Measurements from ENCODE around the gene TRAPPC8.
"Not testable (repeated sequence)": the region's sequence is repeated elsewhere in the genome, so short reads cannot be mapped to it uniquely, and the experiment has no call there.

Gene TRAPPC8

GRCh38 chr18:31860488-31860887 is 82.4 kb downstream of the TRAPPC8 start:
- DNase-seq: no peak

DNA sequence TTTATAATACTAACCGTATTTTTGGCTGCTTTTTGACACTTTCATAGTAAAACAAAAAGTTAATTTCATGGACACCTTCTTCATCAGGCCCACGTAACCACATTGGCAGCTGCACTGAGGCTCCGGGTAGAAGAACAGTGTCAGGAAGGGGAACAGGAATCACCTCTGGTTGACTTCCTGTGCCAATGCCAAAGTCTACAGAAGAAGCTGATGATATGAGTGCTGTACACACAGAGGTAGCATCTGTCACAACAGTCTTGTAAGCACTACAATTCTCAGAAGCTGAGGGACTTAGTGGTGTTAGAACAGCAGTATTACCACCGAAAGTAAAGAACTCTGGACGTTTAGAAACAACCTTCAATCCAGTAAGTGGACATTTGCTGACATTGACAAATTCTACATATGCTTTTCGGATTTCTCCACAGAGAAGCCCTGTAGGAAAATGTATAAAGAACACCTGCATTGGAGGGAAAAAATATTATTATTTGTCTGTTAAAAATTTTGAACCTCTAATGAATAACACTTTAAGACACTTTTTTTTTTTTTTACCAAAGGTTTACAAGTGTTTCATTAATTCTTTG is 85.3 kb downstream of the TRAPPC8 start:
- DNase-seq: no peak

DNA sequence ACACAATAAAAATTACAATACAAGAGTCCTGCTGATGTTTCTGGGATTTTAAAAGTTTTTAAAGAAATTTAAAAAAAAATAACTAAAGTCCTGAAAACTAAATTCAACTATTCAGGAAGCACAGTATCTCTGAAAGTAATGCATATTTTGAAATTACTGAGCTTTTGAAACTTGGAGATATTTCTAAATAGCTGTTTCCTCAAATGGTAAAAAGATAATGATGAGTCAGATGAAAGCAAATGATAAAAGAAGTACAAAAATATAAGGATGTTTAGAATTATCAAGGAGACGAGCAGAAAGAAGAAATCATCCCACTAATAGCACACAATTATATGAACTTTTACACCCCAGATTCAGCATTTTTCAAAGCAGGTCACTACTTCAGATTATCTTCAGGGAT is 92.1 kb downstream of the TRAPPC8 start:
- DNase-seq: no peak

GRCh38 chr18:31840499-31840898 is 102.4 kb downstream of the TRAPPC8 start:
- DNase-seq: no peak

DNA sequence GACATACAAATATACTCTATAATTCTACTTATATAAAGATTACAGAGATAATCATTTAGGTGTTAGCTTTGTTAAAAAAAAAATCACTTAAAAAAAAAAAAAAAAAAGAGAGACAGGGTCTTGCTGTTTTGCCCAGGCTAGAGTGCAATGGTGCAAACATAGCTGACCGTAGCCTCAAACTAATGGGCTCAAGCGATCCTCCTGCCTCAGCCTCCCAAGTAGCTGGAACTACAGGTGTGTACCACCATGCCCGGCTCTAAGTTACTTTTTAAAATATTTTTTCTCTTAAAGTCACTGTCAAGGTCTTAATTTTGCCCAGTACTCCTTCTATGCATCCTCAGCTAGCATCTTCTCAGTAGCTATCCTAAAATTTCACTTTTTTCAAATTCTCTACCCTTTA is 105.0 kb downstream of the TRAPPC8 start:
- no peak for DNase-seq

- DNase-seq: no peak
Measured at GRCh38 chr18:31835528-31836133, 107.3 kb downstream of the TRAPPC8 start.

- DNase-seq: no peak
Measured at GRCh38 chr18:31831903-31832302, 111.0 kb downstream of the TRAPPC8 start.

GRCh38 chr18:31830686-31831085 is 112.2 kb downstream of the TRAPPC8 start:
- DNase-seq: no peak

DNA sequence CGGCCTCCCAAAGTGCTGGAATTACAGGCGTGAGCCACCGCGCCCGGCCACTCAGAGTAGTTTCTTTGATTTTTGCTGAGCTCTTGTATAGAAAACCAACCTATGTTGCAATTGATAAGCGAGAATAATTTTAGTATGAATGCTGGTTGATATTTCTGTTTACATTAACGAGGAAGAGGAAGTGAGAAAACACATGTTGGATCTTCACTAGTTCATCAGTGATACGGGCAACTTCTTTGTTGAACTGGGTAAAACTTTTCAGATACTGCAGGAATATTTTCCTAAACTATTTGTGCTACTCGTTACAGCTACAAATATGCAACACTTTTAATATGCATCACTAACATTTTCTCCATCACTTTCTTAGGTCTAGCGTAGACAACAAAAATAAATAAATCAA is 114.3 kb downstream of the TRAPPC8 start:
- no peak for DNase-seq

- DNase-seq: not testable (repeated sequence)
Measured at GRCh38 chr18:31826673-31827325, 116.1 kb downstream of the TRAPPC8 start.

DNA sequence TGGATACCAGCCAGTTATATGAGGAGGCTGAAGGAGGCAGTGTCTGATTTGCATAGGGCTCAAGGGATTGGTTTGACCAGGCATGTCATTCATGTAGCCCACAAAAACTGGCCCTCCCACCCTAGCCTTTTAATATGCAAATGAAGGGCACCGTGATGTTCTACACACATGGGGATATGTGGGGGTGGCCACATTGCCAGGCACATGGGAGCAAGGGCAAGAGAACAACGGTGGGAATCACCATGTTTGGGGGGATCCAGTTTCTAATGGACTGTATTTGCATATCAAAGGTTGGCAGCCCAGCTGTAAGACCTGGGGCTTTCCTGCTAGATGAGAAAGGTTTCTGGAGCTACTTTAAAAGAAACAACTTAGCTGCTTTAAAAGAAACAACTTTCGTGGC is 117.2 kb downstream of the TRAPPC8 start:
- DNase-seq: no peak

DNA sequence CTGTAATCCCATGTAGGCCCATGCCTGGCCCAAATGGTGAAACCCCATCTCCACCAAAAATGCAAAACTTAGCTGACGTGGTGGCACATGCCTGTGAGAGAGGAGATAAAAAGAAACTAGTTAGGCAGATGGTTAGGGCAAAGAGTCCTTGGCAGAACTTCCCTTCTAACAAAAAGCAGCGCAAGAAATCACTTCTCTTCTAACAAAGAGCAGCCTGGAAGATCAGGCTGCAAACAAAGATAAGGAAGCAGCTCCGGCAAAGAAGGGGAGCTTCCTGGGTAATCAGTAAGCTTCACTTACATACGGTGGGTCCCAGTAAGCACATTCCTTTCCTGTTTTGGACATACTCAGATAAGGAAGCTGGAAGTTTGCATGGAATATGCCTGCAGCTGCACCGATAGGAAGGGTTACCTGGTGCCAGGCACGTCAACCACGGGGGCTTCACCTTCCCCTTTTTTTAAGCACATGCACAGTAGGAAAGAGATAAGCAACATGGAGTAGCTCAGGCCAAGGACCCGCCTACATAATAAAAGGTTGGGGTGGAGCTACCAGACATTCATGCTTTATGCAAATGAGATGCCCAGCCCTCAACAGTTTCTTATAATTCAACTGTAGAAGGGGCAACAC is 121.3 kb downstream of the TRAPPC8 start:
- no peak for DNase-seq

DNA sequence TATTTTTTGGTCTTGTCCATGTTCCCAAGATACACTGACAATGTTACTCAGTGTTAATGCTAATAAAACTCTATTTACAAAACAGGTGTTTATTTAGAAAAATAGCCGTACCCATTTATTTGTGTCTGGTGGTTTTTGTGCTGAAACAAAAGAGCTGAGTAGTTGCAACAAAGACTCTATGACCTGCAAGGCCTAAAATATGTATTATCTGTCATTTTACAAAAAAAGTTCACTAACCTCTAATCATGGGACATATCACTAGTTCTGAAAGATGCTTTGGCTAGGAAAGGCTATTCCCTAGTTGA is 123.1 kb downstream of the TRAPPC8 start:
- no peak for DNase-seq

GRCh38 chr18:31819106-31819924 is 123.6 kb downstream of the TRAPPC8 start:
- DNase-seq: no peak

GRCh38 chr18:31814132-31814531 is 128.8 kb downstream of the TRAPPC8 start:
- no peak for DNase-seq

DNA sequence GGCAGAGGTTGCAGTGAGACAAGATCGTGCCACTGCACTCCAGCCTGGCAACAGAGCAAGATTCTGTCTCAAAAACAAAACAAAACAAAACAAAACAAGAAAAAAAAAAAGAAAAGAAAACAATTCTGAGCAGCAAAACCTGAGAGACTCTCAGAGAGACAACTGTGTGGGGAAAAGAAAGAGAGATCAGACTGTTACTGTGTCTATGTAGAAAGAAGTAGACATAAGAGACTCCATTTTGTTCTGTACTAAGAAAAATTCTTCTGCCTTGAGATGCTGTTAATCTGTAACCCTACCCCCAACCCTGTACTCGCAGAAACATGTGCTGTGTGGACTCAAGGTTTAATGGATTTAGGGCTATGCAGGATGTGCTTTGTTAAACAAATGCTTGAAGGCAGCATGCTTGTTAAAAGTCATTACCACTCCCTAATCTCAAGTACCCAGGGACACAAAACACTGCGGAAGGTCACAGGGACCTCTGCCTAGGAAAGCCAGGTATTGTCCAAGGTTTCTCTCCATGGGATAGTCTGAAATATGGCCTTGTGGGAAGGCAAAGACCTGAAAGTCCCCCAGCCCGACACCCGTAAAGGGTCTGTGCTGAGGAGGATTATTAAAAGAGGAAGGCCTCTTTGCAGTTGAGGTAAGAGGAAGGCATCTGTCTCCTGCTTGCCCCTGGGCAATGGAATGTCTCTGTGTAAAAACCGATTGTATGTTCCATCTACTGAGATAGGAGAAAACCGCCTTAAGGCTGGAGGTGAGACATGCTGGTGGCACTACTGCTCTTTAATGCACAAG is 132.4 kb downstream of the TRAPPC8 start:
- not testable (repeated sequence) for DNase-seq

DNA sequence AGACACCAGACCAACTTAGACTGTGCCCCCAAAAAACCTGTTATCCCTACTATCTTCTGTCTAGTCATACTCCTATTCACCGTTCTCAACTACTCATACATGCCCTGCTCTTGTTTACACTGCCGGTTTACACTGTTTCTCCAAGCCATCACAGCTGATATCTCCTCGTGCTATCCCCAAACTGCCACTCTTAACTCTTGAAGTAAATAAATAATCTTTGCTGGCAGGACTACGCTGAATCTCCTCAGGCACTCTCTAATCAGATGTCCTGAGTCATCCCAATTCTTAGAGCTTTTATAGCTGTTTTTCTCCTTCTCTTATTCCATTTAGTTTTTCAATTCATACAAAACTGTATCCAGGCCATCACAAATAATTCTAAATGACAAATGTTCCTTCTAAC is 133.9 kb downstream of the TRAPPC8 start:
- not testable (repeated sequence) for DNase-seq

- DNase-seq: no peak
Measured at GRCh38 chr18:31801078-31801477, 141.8 kb downstream of the TRAPPC8 start.

- DNase-seq: not testable (repeated sequence)
Measured at GRCh38 chr18:31799257-31799656, 143.7 kb downstream of the TRAPPC8 start.

- no peak for DNase-seq
Measured at GRCh38 chr18:31798399-31798798, 144.5 kb downstream of the TRAPPC8 start.

DNA sequence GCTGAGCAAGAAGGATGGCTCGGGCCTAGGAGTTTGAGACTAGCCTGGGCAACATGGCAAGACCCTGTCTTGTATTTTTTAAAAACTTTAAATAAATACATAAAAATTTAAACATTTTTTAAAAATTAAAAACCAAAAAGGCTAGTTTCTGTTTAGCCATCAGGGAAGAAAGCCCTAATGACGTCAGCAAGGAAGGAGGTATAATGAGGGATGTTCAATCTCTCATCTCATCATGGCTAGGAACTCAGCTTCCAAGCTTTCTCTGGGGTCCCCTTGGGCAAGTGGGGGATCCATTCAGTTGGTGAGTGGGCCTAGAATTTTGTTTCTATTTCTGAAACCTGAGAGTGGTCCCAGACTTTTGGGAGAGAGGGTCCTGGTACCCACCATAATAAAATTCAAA is 147.2 kb downstream of the TRAPPC8 start:
- no peak for DNase-seq

GRCh38 chr18:31793531-31793930 is 149.4 kb downstream of the TRAPPC8 start:
- no peak for DNase-seq

- no peak for DNase-seq
Measured at GRCh38 chr18:31792580-31792911, 150.4 kb downstream of the TRAPPC8 start.
